ENCODE data around the gene NCOA7.

- TF ChIP-seq CTCF (conservative IDR thresholded peaks at IDR 0.05) (no peak), EZH2 (IDR thresholded peaks at IDR 0.05; ENCODE audit: low read depth) (no peak)
Measured at GRCh38 chr6:125828476-125829039, 37.8 kb downstream of the NCOA7 start.

All from PC-9 (cell line).